Endodermal cell (in vitro differentiated cells): ENCODE results near the gene FUT1. TPM values are rescaled to one million over a fixed set of nuclear protein-coding genes. Genes with fewer than 3 reads are reported as not detected.

ENCODE experiments used
- DNase-seq: peaks from one replicate; pipeline ENCODE4 v3.0.0-alpha.2; 2017
- H3K27ac ChIP-seq: 2 replicates; pipeline ENCODE4 v1.5.1; 2013; ENCODE audit warnings: mild to moderate bottlenecking, low read depth, low read length, moderate library complexity
- H3K27me3 ChIP-seq: 2 replicates; pipeline ENCODE4 v1.6.1; 2013; ENCODE audit warnings: mild to moderate bottlenecking, low read length, moderate library complexity; ENCODE audit not compliant: insufficient read depth, control insufficient read depth, poor library complexity, severe bottlenecking
- H3K36me3 ChIP-seq: 2 replicates; pipeline ENCODE4 v1.7.0; 2013; ENCODE audit warnings: mild to moderate bottlenecking, low read length, moderate library complexity; ENCODE audit not compliant: control insufficient read depth, insufficient read depth
- H3K4me1 ChIP-seq: one replicate; pipeline ENCODE4 v1.7.0; 2013; ENCODE audit warnings: low read length; ENCODE audit not compliant: control insufficient read depth, insufficient read depth
- H3K4me3 ChIP-seq: 2 replicates; pipeline ENCODE4 v1.5.1; 2013; ENCODE audit warnings: mild to moderate bottlenecking, low read length, moderate library complexity
- H3K9ac ChIP-seq: 2 replicates; pipeline ENCODE4 v1.6.1; 2013; ENCODE audit warnings: mild to moderate bottlenecking, low read length, moderate library complexity; ENCODE audit not compliant: poor library complexity, severe bottlenecking; ENCODE audit errors: extremely low read depth
- H3K9me3 ChIP-seq: 2 replicates; pipeline ENCODE4 v1.6.1; 2013; ENCODE audit warnings: mild to moderate bottlenecking, low read length, moderate library complexity; ENCODE audit not compliant: control insufficient read depth
- H3K27ac Mint-ChIP-seq: 2 replicates; pipeline ENCODE4 v1.8.0; 2020; ENCODE audit warnings: mixed read lengths
- H3K27me3 Mint-ChIP-seq: 2 replicates; pipeline ENCODE4 v1.8.0; 2021; ENCODE audit warnings: mild to moderate bottlenecking, mixed read lengths; ENCODE audit not compliant: insufficient read depth
- H3K36me3 Mint-ChIP-seq: 2 replicates; pipeline ENCODE4 v1.8.0; 2020; ENCODE audit warnings: low read depth, mixed read lengths
- H3K4me1 Mint-ChIP-seq: 2 replicates; pipeline ENCODE4 v1.8.0; 2020; ENCODE audit warnings: mixed read lengths
- H3K4me3 Mint-ChIP-seq: 2 replicates; pipeline ENCODE4 v1.8.0; 2020; ENCODE audit warnings: mild to moderate bottlenecking, moderate library complexity, mixed read lengths
- H3K9me3 Mint-ChIP-seq: 2 replicates; pipeline ENCODE4 v1.8.0; 2020; ENCODE audit warnings: mild to moderate bottlenecking, mixed read lengths
- WGBS, 2 experiments: methylation state at CpG; one replicate each; pipeline versions ENCODE4 v1.1.5 to v1.1.7; 2013; ENCODE audit warnings: missing lambda C conversion rate in 2 of 2, mixed read lengths in 1 of 2; ENCODE audit not compliant: insufficient coverage in 1 of 2, insufficient read length in 1 of 2; 5-methylcytosine and 5-hydroxymethylcytosine counted together
- long read RNA-seq, 4 experiments: library from polyadenylated mRNA in 2 of 4; library from RNA in 1 of 4; library from capped mRNA in 1 of 4; stranded (forward) in 3 of 4; unstranded in 1 of 4; transcript quantifications; one replicate each; pipeline ENCODE4 v2.0.0, GENCODE V29; 2020 to 2021; ENCODE audit warnings: inconsistent platforms in 1 of 4
- polyA plus RNA-seq, 2 experiments: library from polyadenylated mRNA; stranded (reverse); fragments of 50-300 nt; gene quantifications; one replicate each; pipeline ENCODE4 v1.2.3, GENCODE V29; 2013
- total RNA-seq, 2 donors: library from RNA; stranded (reverse); fragmentation: NEBNext Ultra II Directional in 1 of 2; extraction: Animal tissue kit (Norgen Biotek cat#: 25700) in 1 of 2; gene quantifications; 2 replicates in 1 of 2; 3 replicates in 1 of 2; pipeline ENCODE4 v1.2.1, GENCODE V29; 2021
- TF ChIP-seq, protein P1 (sequence below): fragments of 200-600 bp; sonication (generic); conservative IDR thresholded peaks from 2 replicates; pipeline ENCODE4 v1.5.0; 2021; ENCODE audit warnings: antibody characterized with exemption, mild to moderate bottlenecking

The FUT1 gene
- 1 to 10 TPM; 5.4 to 6.3 TPM for total RNA-seq
- polyA plus RNA-seq (2013, experiment 1 of 2): 0.93 TPM
- 0.46 TPM for polyA plus RNA-seq (2013, experiment 2 of 2)
- long read RNA-seq, experiment 1, partial matches to known transcripts: 0 of 3 reads
- long read RNA-seq, experiment 1, other reads (novel, unspliced or antisense): 3 of 3 reads
- long read RNA-seq, experiment 2, partial matches to known transcripts: 13 of 19 reads
- long read RNA-seq, experiment 2, other reads (novel, unspliced or antisense): 6 of 19 reads
- long read RNA-seq, experiment 3, partial matches to known transcripts: 25 of 25 reads
- long read RNA-seq, experiment 3, other reads (novel, unspliced or antisense): 0 of 25 reads
- long read RNA-seq, experiment 4: 0 reads

GRCh38 chr19:48752496-48753365 is at the start of gene FUT1:
FUT1 (minus strand) TSS chr19:48752641; CDS start chr19:48751281, 1,360 bp downstream.
- TF ChIP-seq, protein P1, sequence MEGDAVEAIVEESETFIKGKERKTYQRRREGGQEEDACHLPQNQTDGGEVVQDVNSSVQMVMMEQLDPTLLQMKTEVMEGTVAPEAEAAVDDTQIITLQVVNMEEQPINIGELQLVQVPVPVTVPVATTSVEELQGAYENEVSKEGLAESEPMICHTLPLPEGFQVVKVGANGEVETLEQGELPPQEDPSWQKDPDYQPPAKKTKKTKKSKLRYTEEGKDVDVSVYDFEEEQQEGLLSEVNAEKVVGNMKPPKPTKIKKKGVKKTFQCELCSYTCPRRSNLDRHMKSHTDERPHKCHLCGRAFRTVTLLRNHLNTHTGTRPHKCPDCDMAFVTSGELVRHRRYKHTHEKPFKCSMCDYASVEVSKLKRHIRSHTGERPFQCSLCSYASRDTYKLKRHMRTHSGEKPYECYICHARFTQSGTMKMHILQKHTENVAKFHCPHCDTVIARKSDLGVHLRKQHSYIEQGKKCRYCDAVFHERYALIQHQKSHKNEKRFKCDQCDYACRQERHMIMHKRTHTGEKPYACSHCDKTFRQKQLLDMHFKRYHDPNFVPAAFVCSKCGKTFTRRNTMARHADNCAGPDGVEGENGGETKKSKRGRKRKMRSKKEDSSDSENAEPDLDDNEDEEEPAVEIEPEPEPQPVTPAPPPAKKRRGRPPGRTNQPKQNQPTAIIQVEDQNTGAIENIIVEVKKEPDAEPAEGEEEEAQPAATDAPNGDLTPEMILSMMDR: peak; percentile 67
- Mint-ChIP-seq H3K27ac (peak within 1 kb of the TSS; percentile 82), H3K36me3 (peaks cover 9% of the 10 kb centered on the region), H3K9me3 (no peaks in the 10 kb centered on the region), H3K4me1 (peaks cover 11% of the 10 kb centered on the region), H3K4me3 (peak within 1 kb of the TSS; percentile 81), H3K27me3 (peaks cover 26% of the 10 kb centered on the region)
- peak; percentile 98 for DNase-seq
- H3K9me3 ChIP-seq: no peaks in the 10 kb centered on the region
- H3K36me3 ChIP-seq: peaks cover 10% of the 10 kb centered on the region
- 1 to 3% methylated on average over 48 to 73 of the region's 73 CpGs for WGBS, 2 experiments
- no peaks in the 10 kb centered on the region for H3K4me1 ChIP-seq
- peak within 1 kb of the TSS; percentile 22 for H3K9ac ChIP-seq
- H3K27me3 ChIP-seq: peaks cover 14% of the 10 kb centered on the region
- peak within 1 kb of the TSS; percentile 84 for H3K4me3 ChIP-seq
- H3K27ac ChIP-seq: no peak within 1 kb of the TSS

- H3K36me3 Mint-ChIP-seq: peaks cover 20% of the 10 kb centered on the region
- peaks cover 6% of the 10 kb centered on the region for H3K4me1 Mint-ChIP-seq
- H3K4me3 Mint-ChIP-seq: no peak overlapping the region
- DNase-seq: no peak
- H3K27ac ChIP-seq: peak overlapping the region; percentile 80
- H3K27ac Mint-ChIP-seq: no peak overlapping the region
- no peaks in the 10 kb centered on the region for H3K27me3 ChIP-seq
- H3K9me3 Mint-ChIP-seq: no peaks in the 10 kb centered on the region
- H3K9me3 ChIP-seq: no peaks in the 10 kb centered on the region
- WGBS, 2 experiments: 93 to 95% methylated on average over 28 to 44 of the region's 44 CpGs
- H3K36me3 ChIP-seq: peaks cover under 1% of the 10 kb centered on the region
- no peak overlapping the region for H3K9ac ChIP-seq
- H3K4me1 ChIP-seq: no peaks in the 10 kb centered on the region
- TF ChIP-seq, protein P1: no peak
- H3K27me3 Mint-ChIP-seq: no peaks in the 10 kb centered on the region
- H3K4me3 ChIP-seq: no peak overlapping the region
These were observed 47.2 kb upstream of the FUT1 start for GRCh38 chr19:48799358-48800300.

DNA sequence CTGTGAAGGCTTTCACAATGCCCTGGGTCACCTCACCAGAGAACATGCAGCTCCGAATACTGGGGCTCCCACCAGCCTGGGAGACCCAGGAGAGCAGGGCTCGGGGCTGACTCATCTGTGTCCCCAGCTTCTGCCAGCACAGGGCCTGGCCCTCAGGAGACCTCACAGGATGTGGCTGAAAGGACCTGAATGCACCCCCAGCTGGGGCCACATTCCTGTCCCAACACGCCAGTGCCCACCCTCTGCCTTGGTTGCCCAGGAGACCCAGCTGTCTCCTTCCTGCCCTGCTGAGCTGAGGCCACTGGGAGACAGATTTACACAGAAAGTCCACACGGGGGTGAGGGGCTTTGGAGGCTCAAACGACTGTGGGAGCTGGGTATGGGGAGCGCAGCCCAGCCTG is 46.5 kb upstream of the FUT1 start:
- Mint-ChIP-seq H3K4me3 (no peak overlapping the region), H3K36me3 (peaks cover 18% of the 10 kb centered on the region), H3K27me3 (no peaks in the 10 kb centered on the region), H3K9me3 (no peaks in the 10 kb centered on the region), H3K4me1 (peaks cover 6% of the 10 kb centered on the region), H3K27ac (no peak overlapping the region)
- peak; percentile 86 for DNase-seq
- 50 to 71% methylated on average over 4 to 6 of the region's 6 CpGs for WGBS, 2 experiments
- H3K4me1 ChIP-seq: no peaks in the 10 kb centered on the region
- no peak overlapping the region for H3K9ac ChIP-seq
- TF ChIP-seq, protein P1: no peak
- H3K4me3 ChIP-seq: no peak overlapping the region
- H3K27ac ChIP-seq: peak overlapping the region; percentile 80
- H3K27me3 ChIP-seq: no peaks in the 10 kb centered on the region
- no peaks in the 10 kb centered on the region for H3K36me3 ChIP-seq
- no peaks in the 10 kb centered on the region for H3K9me3 ChIP-seq
